GM12878 (cell line): ENCODE measurements around the gene CDH4.

ENCODE experiments used
- EZH2 ChIP-seq: IDR thresholded peaks from 2 replicates; pipeline ENCODE4 v1.6.1; 2012; ENCODE audit warnings: low read depth, mild to moderate bottlenecking, control low read depth, inconsistent platforms, low read length, borderline replicate concordance; ENCODE audit not compliant: control insufficient read depth
- MTA2 ChIP-seq: fragments of 450-650 bp; IDR thresholded peaks from 2 replicates; pipeline ENCODE4 v1.6.1; 2016; ENCODE audit warnings: low read depth, mild to moderate bottlenecking, moderate library complexity
- TAF1 ChIP-seq: IDR thresholded peaks from 2 replicates; pipeline ENCODE4 v1.6.1; 2011; ENCODE audit warnings: mild to moderate bottlenecking, low read depth, low read length, borderline replicate concordance
- TF ChIP-seq, protein P1 (sequence below): fragments of 450-650 bp; IDR thresholded peaks from 2 replicates; pipeline ENCODE4 v1.6.1; 2016; ENCODE audit warnings: mild to moderate bottlenecking, moderate library complexity, borderline replicate concordance
- TF ChIP-seq, protein P2 (sequence below): IDR thresholded peaks from 2 replicates; pipeline ENCODE4 v1.6.1; 2011; ENCODE audit warnings: borderline replicate concordance, low read depth, mild to moderate bottlenecking, moderate library complexity, mixed read lengths, low read length; ENCODE audit not compliant: insufficient read depth; ENCODE audit errors: extremely low read length
- TF ChIP-seq, protein P3 (sequence below), 3 experiments: IDR thresholded peaks in 2 of 3; conservative IDR thresholded peaks in 1 of 3; 2 replicates each; pipeline ENCODE4 v1.5.1; 2011; ENCODE audit warnings: low read depth in 3 of 3, low read length in 3 of 3, mild to moderate bottlenecking in 3 of 3, control low read depth in 2 of 3, moderate library complexity in 2 of 3, inconsistent platforms in 1 of 3, mixed read lengths in 1 of 3; ENCODE audit not compliant: control insufficient read depth in 2 of 3, insufficient read depth in 1 of 3; ENCODE audit errors: extremely low read depth in 1 of 3
- TF ChIP-seq, protein P4 (sequence below): fragments of 450-650 bp; IDR thresholded peaks from 2 replicates; pipeline ENCODE4 v1.6.1; 2017; ENCODE audit warnings: antibody characterized with exemption, mild to moderate bottlenecking, moderate library complexity

DNA sequence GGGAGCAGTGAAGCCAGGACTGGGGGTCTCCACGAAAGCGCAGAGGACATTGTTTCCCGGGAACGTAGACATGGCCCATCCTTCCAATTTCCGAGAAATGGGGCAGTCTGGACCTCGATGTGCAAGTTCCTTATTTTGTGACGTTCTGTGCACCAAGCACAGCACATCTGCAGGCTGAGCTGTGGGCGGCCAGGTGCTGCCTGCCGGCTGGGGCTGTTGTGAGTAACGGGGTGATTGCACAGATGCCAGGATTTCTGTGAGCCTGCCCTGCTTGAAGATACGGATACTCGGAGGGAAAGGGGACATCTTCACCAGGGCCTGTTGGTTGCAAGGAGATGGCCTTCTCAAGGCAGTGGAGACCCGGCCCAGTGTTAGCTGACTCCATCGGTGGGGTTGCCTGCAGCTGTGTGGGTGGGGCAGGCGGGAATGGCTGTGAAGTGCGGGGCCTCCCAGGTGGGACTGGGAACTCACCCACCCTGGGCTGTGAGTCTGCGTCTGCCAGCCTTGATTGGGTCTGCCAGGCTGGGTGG is 27.6 kb downstream of the CDH4 start:
- no peak for TF ChIP-seq EZH2
- TF ChIP-seq, protein P1, sequence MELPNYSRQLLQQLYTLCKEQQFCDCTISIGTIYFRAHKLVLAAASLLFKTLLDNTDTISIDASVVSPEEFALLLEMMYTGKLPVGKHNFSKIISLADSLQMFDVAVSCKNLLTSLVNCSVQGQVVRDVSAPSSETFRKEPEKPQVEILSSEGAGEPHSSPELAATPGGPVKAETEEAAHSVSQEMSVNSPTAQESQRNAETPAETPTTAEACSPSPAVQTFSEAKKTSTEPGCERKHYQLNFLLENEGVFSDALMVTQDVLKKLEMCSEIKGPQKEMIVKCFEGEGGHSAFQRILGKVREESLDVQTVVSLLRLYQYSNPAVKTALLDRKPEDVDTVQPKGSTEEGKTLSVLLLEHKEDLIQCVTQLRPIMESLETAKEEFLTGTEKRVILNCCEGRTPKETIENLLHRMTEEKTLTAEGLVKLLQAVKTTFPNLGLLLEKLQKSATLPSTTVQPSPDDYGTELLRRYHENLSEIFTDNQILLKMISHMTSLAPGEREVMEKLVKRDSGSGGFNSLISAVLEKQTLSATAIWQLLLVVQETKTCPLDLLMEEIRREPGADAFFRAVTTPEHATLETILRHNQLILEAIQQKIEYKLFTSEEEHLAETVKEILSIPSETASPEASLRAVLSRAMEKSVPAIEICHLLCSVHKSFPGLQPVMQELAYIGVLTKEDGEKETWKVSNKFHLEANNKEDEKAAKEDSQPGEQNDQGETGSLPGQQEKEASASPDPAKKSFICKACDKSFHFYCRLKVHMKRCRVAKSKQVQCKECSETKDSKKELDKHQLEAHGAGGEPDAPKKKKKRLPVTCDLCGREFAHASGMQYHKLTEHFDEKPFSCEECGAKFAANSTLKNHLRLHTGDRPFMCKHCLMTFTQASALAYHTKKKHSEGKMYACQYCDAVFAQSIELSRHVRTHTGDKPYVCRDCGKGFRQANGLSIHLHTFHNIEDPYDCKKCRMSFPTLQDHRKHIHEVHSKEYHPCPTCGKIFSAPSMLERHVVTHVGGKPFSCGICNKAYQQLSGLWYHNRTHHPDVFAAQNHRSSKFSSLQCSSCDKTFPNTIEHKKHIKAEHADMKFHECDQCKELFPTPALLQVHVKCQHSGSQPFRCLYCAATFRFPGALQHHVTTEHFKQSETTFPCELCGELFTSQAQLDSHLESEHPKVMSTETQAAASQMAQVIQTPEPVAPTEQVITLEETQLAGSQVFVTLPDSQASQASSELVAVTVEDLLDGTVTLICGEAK = no peak
- TF ChIP-seq, protein P2, sequence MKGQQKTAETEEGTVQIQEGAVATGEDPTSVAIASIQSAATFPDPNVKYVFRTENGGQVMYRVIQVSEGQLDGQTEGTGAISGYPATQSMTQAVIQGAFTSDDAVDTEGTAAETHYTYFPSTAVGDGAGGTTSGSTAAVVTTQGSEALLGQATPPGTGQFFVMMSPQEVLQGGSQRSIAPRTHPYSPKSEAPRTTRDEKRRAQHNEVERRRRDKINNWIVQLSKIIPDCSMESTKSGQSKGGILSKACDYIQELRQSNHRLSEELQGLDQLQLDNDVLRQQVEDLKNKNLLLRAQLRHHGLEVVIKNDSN = no peak
- TF ChIP-seq, protein P3, sequence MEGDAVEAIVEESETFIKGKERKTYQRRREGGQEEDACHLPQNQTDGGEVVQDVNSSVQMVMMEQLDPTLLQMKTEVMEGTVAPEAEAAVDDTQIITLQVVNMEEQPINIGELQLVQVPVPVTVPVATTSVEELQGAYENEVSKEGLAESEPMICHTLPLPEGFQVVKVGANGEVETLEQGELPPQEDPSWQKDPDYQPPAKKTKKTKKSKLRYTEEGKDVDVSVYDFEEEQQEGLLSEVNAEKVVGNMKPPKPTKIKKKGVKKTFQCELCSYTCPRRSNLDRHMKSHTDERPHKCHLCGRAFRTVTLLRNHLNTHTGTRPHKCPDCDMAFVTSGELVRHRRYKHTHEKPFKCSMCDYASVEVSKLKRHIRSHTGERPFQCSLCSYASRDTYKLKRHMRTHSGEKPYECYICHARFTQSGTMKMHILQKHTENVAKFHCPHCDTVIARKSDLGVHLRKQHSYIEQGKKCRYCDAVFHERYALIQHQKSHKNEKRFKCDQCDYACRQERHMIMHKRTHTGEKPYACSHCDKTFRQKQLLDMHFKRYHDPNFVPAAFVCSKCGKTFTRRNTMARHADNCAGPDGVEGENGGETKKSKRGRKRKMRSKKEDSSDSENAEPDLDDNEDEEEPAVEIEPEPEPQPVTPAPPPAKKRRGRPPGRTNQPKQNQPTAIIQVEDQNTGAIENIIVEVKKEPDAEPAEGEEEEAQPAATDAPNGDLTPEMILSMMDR (IDR thresholded peaks at IDR 0.05 in 2 of 3, conservative IDR thresholded peaks at IDR 0.05 in 1 of 3; ENCODE audit: control insufficient read depth in 2 of 3, extremely low read depth in 1 of 3, insufficient read depth in 1 of 3, low read depth in 3 of 3, low read length in 3 of 3) = no peak
- TF ChIP-seq TAF1 = no peak
- TF ChIP-seq, protein P4, sequence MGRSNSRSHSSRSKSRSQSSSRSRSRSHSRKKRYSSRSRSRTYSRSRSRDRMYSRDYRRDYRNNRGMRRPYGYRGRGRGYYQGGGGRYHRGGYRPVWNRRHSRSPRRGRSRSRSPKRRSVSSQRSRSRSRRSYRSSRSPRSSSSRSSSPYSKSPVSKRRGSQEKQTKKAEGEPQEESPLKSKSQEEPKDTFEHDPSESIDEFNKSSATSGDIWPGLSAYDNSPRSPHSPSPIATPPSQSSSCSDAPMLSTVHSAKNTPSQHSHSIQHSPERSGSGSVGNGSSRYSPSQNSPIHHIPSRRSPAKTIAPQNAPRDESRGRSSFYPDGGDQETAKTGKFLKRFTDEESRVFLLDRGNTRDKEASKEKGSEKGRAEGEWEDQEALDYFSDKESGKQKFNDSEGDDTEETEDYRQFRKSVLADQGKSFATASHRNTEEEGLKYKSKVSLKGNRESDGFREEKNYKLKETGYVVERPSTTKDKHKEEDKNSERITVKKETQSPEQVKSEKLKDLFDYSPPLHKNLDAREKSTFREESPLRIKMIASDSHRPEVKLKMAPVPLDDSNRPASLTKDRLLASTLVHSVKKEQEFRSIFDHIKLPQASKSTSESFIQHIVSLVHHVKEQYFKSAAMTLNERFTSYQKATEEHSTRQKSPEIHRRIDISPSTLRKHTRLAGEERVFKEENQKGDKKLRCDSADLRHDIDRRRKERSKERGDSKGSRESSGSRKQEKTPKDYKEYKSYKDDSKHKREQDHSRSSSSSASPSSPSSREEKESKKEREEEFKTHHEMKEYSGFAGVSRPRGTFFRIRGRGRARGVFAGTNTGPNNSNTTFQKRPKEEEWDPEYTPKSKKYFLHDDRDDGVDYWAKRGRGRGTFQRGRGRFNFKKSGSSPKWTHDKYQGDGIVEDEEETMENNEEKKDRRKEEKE = no peak
- no peak for TF ChIP-seq MTA2
